HG03103 (cell line): ENCODE measurements around the gene DUSP10.

Experiments used
- ATAC-seq: cut with Tn5 transposase; IDR thresholded peaks from one replicate; pipeline ENCODE4 v1.9.1; 2021; ENCODE audit warnings: low read depth; ENCODE audit not compliant: unreplicated experiment

DUSP10 gene

GRCh38 chr1:221664253-221664652, 77.6 kb downstream of the DUSP10 start:
- no peak for ATAC-seq

- ATAC-seq: no peak
These were observed 78.6 kb downstream of the DUSP10 start for GRCh38 chr1:221663321-221663720.

- ATAC-seq: no peak
These were observed 86.1 kb downstream of the DUSP10 start for GRCh38 chr1:221655766-221656305.
